Measurements from ENCODE around the gene TLE2.

DNA sequence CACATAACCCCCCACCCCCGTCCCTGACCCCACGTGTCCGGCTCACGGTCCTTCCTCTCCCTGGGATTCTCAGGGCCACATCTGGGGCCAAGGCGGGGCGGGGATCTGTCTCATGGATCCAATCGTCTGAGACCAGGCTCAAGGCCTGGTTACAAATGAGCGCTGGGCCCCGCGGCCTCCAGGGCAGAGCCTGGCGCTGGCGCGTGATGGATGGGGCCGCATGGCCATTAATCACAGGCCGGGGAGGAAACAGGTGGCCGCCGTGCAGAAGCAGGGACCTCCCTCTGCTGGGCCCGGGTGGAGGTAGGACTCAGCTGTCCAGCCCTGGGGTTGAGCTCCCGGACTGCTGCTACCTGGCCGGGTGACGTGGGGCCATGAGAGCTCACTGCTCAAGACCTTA lies 39.0 kb upstream of the TLE2 start:
- TF ChIP-seq, protein P1, sequence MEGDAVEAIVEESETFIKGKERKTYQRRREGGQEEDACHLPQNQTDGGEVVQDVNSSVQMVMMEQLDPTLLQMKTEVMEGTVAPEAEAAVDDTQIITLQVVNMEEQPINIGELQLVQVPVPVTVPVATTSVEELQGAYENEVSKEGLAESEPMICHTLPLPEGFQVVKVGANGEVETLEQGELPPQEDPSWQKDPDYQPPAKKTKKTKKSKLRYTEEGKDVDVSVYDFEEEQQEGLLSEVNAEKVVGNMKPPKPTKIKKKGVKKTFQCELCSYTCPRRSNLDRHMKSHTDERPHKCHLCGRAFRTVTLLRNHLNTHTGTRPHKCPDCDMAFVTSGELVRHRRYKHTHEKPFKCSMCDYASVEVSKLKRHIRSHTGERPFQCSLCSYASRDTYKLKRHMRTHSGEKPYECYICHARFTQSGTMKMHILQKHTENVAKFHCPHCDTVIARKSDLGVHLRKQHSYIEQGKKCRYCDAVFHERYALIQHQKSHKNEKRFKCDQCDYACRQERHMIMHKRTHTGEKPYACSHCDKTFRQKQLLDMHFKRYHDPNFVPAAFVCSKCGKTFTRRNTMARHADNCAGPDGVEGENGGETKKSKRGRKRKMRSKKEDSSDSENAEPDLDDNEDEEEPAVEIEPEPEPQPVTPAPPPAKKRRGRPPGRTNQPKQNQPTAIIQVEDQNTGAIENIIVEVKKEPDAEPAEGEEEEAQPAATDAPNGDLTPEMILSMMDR (IDR thresholded peaks at IDR 0.05 in 8 of 11, conservative IDR thresholded peaks at IDR 0.05 in 3 of 11), result no peak
- TF ChIP-seq POLR2A (IDR thresholded peaks at IDR 0.05), result no peak

Measured in spleen (tissue), 7 donors.